LNCAP (cell line): ENCODE data around the gene ZC3H12C.

ENCODE experiments used
- TF ChIP-seq, protein P1 (sequence below): fragments of 450-650 bp; IDR thresholded peaks from 2 replicates; pipeline ENCODE4 v1.5.1; 2017; ENCODE audit warnings: mild to moderate bottlenecking

ZC3H12C gene

DNA sequence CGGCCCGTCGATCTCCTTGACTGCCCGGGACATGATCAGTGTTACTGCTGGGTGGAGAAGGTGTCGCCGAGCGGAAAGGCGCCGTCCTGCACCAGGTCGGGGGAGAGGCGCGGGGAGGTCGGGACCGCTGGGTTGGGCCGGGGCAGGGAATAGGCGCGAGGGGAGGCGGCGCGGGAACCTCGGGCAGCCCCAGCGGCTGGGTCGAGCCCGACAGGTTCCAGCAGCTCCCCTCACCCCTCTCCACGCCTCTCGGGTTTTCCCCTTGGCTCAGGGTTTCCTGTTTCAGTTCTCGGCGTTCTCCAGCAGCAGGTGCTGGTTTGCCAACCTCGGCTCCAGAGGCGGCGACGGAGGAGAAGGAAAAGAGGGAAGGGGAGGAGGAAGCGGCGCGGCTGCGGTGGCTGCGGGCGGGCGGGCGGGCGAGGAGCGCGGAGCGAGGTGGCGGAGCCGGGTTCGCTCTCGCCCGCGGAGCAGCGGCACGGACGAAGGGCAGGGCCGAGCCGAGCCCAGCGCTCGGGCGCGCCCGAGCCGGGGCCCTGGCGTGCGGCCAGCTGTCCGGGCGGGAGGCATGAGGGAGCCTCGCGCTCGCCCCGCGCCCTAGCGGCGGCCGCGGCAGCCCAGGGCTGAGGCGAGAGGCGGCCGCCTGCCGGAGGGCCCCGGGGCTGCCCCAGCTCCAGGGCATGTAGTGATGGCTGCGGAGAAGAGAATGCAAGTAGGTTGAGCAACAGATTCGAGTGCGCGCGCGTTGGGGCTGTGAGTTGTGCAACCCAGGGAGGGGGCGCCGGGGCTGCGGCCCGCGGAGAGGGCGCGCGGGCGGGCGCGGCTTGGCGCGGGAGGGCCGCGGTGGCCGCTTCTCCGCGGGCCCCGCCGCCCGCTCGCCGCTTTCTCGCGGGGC, at the start of gene ZC3H12C:
TSS of gene ZC3H12C (plus strand) at position 878 of the 892 bp plus-strand sequence. CDS start 20 bp downstream, outside the sequence.
- TF ChIP-seq, protein P1, sequence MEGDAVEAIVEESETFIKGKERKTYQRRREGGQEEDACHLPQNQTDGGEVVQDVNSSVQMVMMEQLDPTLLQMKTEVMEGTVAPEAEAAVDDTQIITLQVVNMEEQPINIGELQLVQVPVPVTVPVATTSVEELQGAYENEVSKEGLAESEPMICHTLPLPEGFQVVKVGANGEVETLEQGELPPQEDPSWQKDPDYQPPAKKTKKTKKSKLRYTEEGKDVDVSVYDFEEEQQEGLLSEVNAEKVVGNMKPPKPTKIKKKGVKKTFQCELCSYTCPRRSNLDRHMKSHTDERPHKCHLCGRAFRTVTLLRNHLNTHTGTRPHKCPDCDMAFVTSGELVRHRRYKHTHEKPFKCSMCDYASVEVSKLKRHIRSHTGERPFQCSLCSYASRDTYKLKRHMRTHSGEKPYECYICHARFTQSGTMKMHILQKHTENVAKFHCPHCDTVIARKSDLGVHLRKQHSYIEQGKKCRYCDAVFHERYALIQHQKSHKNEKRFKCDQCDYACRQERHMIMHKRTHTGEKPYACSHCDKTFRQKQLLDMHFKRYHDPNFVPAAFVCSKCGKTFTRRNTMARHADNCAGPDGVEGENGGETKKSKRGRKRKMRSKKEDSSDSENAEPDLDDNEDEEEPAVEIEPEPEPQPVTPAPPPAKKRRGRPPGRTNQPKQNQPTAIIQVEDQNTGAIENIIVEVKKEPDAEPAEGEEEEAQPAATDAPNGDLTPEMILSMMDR = peak; percentile 54

DNA sequence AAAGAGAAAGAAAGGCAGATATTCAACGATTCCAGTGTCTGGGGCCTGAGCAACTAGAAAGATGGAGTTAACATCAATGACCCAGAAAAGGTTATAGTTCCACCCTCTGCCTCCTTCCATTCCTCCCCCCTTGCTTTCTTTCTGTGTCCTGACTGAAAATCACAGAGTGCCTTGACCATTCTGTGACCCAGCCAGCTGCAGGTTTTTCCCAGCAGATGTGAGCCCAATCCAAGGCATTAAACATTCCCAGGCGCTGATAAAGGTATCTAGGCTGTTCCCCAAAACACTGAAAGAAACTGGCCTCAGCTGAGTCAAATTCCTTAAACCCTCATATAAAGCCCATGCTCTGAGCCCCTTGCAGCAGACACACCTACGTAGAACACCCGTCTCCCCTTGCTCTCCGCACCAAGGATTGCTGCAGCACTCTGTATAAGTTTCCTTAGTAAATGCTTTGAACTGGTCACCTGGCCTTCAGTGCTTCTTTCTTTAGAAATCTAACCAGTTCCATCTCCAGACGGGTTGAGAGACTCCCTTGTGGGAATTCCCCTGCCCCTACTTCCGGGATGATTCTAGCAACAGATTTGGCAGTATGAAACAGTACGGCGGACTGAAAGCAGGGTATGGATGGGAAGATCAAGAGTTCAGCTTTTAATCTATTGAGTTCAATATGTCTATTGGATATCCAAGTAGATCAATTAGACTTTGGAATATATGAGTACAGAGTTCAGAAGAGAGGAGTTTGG, 48.8 kb upstream of the ZC3H12C start:
- TF ChIP-seq, protein P1 = no peak

DNA sequence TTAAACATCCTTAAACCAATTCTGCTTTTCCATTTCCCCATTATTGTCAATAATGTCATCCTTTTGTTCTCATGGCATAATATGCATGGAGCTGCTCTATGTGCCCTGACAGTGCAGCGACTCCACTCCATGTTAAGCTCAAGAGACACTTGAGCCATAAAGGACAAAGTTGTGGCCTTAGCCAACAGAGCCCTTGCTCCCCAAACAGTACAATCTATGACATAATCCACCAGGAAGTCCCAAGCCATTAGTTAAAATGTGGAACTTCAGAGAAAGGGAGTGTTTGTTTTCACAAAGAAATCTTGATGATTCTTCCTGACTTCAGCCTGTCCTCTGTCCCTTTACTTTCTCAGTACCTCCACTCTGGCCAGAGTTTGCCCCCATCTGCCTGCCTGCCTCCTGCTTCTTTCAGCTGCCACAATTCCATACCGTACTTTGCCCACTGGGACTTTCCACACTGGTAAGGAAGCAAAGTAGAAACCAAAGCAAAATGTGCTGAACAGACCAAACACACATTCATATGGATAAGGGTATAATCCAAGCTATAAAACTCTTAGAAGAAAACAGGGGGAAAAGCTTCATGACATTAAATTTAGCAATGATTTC, 46.3 kb upstream of the ZC3H12C start:
- TF ChIP-seq, protein P1 = no peak

DNA sequence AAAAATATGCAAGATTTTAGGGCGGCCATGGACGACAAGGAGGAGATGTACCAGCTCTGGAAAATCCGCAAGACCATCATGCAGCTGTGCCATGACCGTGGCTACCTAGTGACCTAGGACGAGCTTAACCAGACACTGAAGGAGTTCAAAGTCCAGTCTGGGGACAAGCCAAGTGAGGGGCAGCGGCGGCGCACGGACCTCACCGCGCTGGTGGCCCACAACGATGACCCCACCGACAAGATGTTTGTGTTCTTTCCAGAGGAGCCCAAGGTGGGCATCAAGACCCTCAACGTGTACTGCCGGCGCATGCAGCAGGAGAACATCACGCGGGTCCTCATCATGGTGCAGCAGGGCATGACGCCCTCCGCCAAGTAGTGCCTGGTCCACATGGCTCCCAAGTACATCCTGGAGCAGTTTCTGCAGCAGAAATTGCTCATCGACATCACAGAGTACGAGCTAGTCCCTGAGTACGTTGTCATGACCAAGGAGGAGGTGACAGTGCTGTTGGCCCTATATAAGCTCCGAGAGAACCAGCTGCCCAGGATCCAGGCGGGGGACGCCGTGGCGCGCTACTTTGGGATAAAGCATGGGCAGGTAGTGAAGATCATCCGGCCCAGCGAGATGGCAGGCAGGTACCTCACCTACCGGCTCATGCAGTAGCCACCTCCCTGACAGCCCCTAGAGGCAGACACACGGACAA, 43.5 kb upstream of the ZC3H12C start:
- TF ChIP-seq, protein P1 = no peak

DNA sequence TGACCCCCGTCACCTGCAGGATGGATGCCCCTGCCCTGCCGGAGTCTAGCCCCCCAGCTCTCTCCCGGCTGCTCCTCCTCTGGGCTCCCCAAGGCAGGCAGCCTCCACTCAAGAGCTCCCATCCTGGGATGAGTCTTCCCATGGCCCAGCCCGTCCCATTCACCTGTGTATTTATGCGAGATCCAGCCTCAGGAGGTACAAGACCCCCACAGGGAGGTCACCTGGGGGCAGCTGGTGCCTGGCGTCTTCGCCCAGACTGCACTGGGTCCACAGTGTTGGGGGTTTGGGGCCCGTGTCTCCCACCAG, 43.0 kb upstream of the ZC3H12C start:
- TF ChIP-seq, protein P1 = no peak

DNA sequence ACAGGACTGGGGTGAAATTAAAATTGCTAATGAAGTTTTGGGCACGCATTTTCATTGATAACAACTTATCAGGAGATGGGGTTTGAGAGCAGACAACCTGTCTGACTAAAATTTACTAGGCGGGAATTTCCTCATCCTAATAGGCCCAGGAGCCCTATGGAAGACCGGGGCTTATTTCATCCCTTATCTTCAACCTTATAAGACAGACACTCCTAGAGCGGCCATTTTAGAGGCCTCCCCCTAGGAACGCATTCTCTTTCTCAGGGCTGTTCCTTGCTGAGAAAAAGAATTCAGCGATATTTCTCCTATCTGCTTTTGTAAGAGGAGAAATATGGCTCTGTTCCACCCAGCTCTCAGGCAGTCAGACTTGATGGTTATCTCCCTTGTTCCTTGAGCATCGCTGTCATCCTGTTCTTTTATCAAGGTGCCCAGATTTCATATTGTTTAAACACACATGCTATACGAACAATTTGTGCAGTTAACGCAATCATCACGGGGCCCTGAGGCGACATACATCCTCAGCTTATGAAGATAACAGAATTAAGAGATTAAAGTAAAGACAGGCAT, 39.3 kb upstream of the ZC3H12C start:
- TF ChIP-seq, protein P1 = no peak

DNA sequence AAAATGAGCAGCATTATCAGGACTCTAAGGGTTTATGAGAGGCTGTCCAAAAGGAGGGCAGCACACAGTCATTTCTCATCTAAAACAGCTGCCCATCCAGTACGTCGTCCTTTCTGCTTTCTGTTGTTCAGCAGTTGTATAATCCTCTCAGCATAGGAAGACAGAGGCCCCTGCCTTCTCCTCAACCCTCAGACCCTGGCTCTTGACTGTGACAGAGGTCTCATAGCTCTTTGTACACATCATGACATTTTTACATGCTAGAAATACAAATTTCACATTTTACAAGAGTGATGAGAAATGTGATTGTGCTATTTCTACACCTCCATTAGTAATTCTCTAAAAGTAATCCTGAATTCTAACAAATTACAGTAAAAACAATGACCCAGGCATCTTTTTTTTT, 36.2 kb upstream of the ZC3H12C start:
- TF ChIP-seq, protein P1 = no peak
